Mesenteric fat pad (tissue), 1 donor: Measurements from ENCODE around the gene SYT14. TPM values are rescaled to one million over a fixed set of nuclear protein-coding genes. Genes with fewer than 3 reads are reported as not detected.
"Not testable (repeated sequence)": the region's sequence is repeated elsewhere in the genome, so short reads cannot be mapped to it uniquely, and the experiment has no call there.

Experiments
- DNase-seq: peaks from one replicate; pipeline ENCODE4 v3.0.0-alpha.2; 2020; ENCODE audit warnings: low spot score
- total RNA-seq: library from RNA; stranded (reverse); fragmentation: NEBNext Ultra II Directional; extraction: Animal tissue kit (Norgen Biotek cat#: 25700); gene quantifications from one replicate; pipeline ENCODE4 v1.2.1, GENCODE V29; 2021
- donor health status: DM: yes; HTN: yes; CAD: no.

Gene SYT14
- total RNA-seq, 1 donor from 2014 or later = not detected

- no peak for DNase-seq
These were observed 1.9 kb upstream of the SYT14 start for GRCh38 chr1:209936125-209936524.

DNA sequence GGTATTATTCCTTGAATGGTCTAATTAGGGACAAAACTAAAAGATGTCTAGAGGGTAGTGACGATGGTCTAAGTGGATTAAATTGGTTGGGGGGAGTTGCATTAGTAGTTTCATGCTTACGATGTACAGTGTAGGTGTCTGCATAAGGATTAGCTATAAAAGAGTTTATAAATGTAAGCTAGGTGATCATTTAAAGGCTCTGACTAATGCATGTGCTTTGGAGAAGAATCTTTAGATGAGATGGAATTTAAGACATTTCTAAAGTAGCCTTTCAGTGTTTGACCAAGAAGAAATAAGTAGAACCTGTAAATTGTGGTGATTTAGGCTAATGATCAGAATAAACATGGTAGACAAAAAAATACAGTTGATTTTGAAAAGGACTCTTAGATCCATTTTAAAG is 7.4 kb downstream of the SYT14 start:
- DNase-seq = no peak

GRCh38 chr1:209948155-209948554 is 10.1 kb downstream of the SYT14 start:
- DNase-seq = no peak

- DNase-seq = no peak
These were observed 18.1 kb downstream of the SYT14 start for GRCh38 chr1:209956116-209956515.

- no peak for DNase-seq
These were observed 21.6 kb downstream of the SYT14 start for GRCh38 chr1:209959623-209960022.

DNA sequence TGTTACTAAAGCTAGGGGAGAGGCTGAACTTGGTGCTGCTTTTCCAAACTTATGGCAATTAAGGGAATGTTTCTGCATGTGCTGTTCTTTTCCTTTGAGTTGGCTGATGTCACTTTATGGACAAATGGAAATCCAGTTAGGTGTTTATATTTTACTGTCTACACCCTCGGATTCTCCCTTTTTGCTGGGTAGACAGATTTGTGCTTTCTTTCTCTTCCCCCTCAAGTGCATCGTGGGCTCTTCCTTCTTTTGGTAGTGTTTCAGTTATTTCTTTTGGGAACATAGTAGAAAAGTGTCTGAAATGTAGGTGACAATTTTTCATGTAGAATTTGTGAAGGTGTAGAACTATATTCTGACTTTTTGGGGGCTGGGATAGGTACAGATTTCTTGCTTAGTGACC is 22.9 kb downstream of the SYT14 start:
- DNase-seq = no peak

DNA sequence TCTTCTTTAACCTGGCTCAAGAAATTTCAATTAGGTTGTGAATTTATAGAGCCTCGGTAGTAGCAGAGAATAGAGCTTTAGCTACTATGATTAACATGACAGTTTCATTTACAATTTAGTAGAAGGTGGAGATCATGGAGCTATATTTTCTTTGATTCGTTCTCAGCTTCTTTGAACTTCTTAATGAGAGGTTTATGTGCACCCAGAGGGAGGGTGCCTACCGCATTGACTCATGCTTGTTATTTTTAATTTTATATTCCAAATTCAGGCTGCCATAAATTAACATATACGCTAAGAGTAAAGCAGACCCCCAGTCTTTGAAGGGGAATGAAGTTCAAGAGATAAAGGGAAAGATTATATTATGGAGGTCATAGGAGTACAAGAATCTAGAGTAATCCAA is 24.4 kb downstream of the SYT14 start:
- no peak for DNase-seq

GRCh38 chr1:209962856-209963255 is 24.8 kb downstream of the SYT14 start:
- DNase-seq = no peak

GRCh38 chr1:209965996-209966395 is 28.0 kb downstream of the SYT14 start:
- no peak for DNase-seq

GRCh38 chr1:209978721-209979120 is 40.7 kb downstream of the SYT14 start:
- DNase-seq = not testable (repeated sequence)

DNA sequence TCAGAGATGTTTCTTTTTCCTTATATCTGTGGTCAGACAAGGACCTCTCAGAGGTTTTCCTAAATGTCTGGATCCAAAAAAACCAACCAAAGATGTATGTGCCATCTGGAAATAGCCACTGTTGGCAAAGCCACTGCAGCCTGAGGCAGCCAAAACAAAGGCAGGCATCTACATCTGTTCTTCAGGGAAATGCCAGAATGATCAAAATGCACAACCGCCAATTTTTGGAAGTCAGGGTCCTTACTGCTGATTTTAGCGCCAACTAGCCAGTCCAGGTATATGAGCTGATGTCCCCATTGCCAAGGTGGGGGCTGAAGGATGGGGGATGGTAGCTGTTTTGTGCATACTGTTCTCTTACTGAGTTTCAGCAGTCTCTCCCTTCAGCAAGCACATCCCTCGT is 45.9 kb downstream of the SYT14 start:
- no peak for DNase-seq

GRCh38 chr1:209985002-209985401 is 47.0 kb downstream of the SYT14 start:
- no peak for DNase-seq

- DNase-seq = no peak
These were observed 50.7 kb downstream of the SYT14 start for GRCh38 chr1:209988706-209989105.

DNA sequence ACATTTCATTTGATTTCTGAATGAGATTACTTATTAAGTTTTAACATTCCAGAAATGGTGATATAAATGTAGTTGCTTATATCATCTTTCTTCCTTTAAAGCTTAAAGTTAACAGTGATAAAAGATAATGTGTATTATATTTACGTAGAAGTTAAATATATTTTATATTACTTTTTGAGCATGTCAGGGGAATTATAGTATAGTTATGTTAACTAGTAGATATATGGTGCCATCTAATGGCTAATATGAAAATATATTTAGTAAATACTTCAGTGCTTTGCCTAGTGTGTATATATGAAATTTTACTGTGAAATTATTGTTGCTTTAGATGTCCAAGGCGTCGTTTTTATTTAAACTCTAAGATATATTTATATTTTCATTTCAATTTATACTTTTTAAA is 51.5 kb downstream of the SYT14 start:
- no peak for DNase-seq

GRCh38 chr1:209993061-209993830 is 55.2 kb downstream of the SYT14 start:
- no peak for DNase-seq

- no peak for DNase-seq
These were observed 58.3 kb downstream of the SYT14 start for GRCh38 chr1:209996348-209996747.

DNA sequence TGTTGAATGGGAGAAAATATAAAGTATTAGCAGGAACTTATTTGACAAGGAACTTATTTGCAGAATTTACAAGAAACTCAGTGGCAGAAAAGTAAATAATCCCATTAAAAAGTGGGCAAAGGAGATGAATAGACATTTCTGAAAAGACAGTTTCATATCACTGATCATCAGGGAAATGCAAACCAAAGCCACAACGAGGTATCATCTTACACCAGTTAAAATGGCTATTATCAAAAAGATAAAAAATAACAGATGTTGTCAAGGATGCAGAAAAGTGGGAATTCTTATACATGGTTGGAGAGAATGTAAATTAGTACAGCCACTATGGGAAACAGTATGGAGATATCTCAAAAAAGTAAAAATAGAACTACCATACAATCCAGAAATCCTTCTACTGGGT is 61.0 kb downstream of the SYT14 start:
- DNase-seq = no peak

DNA sequence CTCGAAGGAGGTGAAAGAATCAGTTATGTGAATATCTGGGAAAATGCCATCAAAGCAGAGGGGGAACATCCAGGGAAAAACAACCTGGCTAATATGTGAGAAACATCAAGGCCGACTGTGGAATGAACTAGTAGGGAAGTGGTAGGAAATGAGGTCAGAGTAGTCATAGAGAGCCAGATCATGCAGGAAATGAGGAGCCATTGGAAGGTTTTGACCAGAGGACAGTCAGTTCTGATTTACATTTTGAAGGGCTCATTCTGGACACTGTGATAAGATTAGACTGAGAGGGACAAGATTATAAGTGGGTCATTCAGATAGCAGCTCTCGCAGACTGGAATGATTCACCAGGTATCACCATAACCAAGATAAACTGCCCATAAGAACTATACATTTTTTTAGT is 63.7 kb downstream of the SYT14 start:
- no peak for DNase-seq

DNA sequence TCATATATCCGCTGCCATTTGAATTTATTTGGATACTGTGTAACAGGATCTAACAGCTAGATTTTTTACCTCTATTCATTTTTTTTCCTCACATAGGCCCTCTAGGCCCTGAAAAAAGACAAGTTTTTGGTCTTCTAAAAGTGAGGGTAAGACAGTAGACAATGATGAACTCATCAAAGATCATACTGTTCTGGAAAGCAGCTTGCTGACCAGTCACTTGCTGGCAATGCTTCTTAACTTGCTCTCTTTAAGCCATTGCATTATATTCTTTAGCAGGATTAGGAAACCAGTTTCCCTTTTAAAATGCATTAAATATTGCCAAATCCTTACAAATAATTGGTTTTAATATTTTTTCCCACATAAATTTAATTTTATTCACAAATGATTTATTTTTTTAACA is 65.5 kb downstream of the SYT14 start:
- no peak for DNase-seq

DNA sequence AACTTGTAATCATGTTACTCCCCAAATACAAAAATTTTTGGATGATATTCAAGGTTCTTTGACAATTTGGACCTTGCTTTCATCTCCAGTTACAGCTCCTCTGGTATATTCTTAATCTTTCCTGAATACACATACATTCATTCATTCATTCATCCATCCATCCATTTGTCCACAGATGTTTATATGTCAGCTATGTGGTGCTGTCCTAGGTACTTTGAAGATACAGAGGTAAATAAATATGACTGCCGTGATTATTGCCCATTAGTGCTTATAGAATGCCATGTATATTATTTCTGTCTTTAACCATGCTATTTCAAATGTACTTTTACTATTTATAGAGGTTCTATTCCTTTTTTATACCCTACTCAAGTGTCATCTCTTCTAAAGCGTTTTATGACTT is 72.1 kb downstream of the SYT14 start:
- DNase-seq = no peak

- no peak for DNase-seq
These were observed 83.3 kb downstream of the SYT14 start for GRCh38 chr1:210021145-210021860.

DNA sequence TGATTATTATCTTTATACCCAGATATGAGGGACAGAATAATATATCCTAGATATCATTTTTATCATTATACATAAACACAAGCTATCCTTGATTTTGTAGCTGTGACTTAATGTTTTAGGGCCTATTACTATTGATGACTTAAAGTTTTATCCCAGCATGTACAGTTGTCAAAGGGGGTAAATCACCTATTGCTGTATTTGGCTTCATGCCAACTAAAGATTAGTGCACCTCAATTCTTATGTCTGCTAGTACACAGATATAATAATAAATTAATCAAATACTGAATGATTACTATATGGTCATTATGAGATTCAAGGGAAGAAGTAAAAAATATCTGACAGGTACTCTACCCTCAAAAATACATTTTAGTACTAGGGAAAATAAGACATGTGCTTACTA is 84.0 kb downstream of the SYT14 start:
- no peak for DNase-seq

DNA sequence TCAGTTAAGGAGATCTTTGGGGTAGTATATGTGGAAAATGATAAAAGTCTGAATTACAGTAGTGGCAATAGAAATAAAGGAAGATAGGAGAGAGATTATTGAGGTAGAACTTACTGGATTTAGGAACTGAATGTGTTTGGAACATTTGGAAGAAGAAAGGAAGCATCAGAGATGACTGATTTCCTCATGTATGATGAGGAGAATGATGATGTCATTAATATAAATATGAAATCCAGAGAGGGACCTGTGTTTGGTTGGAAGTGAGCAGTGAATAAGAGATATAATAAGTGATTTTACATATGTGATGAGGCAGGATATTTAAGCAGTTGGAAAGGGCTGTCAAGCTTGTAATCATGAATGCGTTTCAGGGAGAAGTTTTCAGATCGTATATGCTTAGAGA is 86.3 kb downstream of the SYT14 start:
- DNase-seq = no peak
